Skeletal muscle satellite cell (primary cell): ENCODE data around the gene SPAG16. TPM values are rescaled to one million over a fixed set of nuclear protein-coding genes. Genes with fewer than 3 reads are reported as not detected.

Source experiments
- H3K27me3 ChIP-seq: 2 replicates; pipeline ENCODE4 v1.7.0; 2013; ENCODE audit warnings: low read length; ENCODE audit not compliant: control insufficient read depth, insufficient read depth
- H3K36me3 ChIP-seq: 2 replicates; pipeline ENCODE4 v1.7.0; 2013; ENCODE audit warnings: mild to moderate bottlenecking, control low read depth, low read length; ENCODE audit not compliant: insufficient read depth
- H3K4me1 ChIP-seq: 2 replicates; pipeline ENCODE4 v1.7.0; 2013; ENCODE audit warnings: low read length; ENCODE audit not compliant: control insufficient read depth, insufficient read depth
- H3K4me2 ChIP-seq: 2 replicates; pipeline ENCODE4 v1.7.0; 2013; ENCODE audit warnings: mild to moderate bottlenecking, low read length
- H3K4me3 ChIP-seq: 2 replicates; pipeline ENCODE4 v1.7.0; 2013; ENCODE audit warnings: low read length
- H3K9ac ChIP-seq: 2 replicates; pipeline ENCODE4 v1.7.0; 2013; ENCODE audit warnings: mild to moderate bottlenecking, low read depth, low read length, moderate library complexity
- H3K9me3 ChIP-seq: replicated peaks from 2 replicates; pipeline ENCODE4 v1.7.0; 2013; ENCODE audit warnings: mild to moderate bottlenecking, control low read depth, low read length
- total RNA-seq: library from RNA; depleted of rRNA; stranded (reverse); fragments of >200 nt; gene quantifications from 2 replicates; pipeline ENCODE4 v1.2.3, GENCODE V29; 2012; rRNA removed

SPAG16 gene
- total RNA-seq, result 18.5 and 22.1 TPM in 2 replicates

GRCh38 chr2:213284105-213285090, at the start of gene SPAG16:
TSS of gene SPAG16 (plus strand) at chr2:213284464.
- Histone ChIP-seq H3K4me1 (peaks cover 8% of the 10 kb centered on the region), H3K9ac (peak within 1 kb of the TSS; percentile 88), H3K36me3 (no peaks in the 10 kb centered on the region), H3K9me3 (no peaks in the 10 kb centered on the region), H3K4me2 (peak within 1 kb of the TSS; percentile 80), H3K4me3 (peak within 1 kb of the TSS; percentile 89), H3K27me3 (no peaks in the 10 kb centered on the region)

- Histone ChIP-seq H3K9me3 (no peaks in the 10 kb centered on the region), H3K4me3 (no peak overlapping the region), H3K36me3 (no peaks in the 10 kb centered on the region), H3K9ac (peak overlapping the region; percentile 2), H3K27me3 (no peaks in the 10 kb centered on the region), H3K4me2 (no peak overlapping the region), H3K4me1 (peaks cover 60% of the 10 kb centered on the region)
Observed at GRCh38 chr2:213234641-213235040, 49.6 kb upstream of the SPAG16 start.

- H3K4me1 ChIP-seq, result peaks cover 52% of the 10 kb centered on the region
- no peak overlapping the region for H3K4me3 ChIP-seq
- no peak overlapping the region for H3K4me2 ChIP-seq
- H3K36me3 ChIP-seq, result no peaks in the 10 kb centered on the region
- H3K9ac ChIP-seq, result no peak overlapping the region
- H3K9me3 ChIP-seq, result no peaks in the 10 kb centered on the region
- H3K27me3 ChIP-seq, result no peaks in the 10 kb centered on the region
Observed at GRCh38 chr2:213235741-213236140, 48.5 kb upstream of the SPAG16 start.

GRCh38 chr2:213237251-213237650, 47.0 kb upstream of the SPAG16 start:
- peak overlapping the region; percentile 54 for H3K4me3 ChIP-seq
- peak overlapping the region; percentile 87 for H3K9ac ChIP-seq
- H3K27me3 ChIP-seq, result no peaks in the 10 kb centered on the region
- H3K4me1 ChIP-seq, result peaks cover 57% of the 10 kb centered on the region
- no peaks in the 10 kb centered on the region for H3K36me3 ChIP-seq
- no peaks in the 10 kb centered on the region for H3K9me3 ChIP-seq
- peak overlapping the region; percentile 76 for H3K4me2 ChIP-seq

GRCh38 chr2:213237787-213238186, 46.5 kb upstream of the SPAG16 start:
- Histone ChIP-seq H3K4me2 (peak overlapping the region; percentile 76), H3K9me3 (no peaks in the 10 kb centered on the region), H3K4me1 (peaks cover 57% of the 10 kb centered on the region), H3K27me3 (no peaks in the 10 kb centered on the region), H3K9ac (peak overlapping the region; percentile 87), H3K4me3 (peak overlapping the region; percentile 54), H3K36me3 (no peaks in the 10 kb centered on the region)

GRCh38 chr2:213238753-213239495, 45.3 kb upstream of the SPAG16 start:
- H3K4me2 ChIP-seq, result peak overlapping the region; percentile 76

GRCh38 chr2:213241817-213242216, 42.4 kb upstream of the SPAG16 start:
- Histone ChIP-seq H3K4me2 (no peak overlapping the region), H3K4me3 (no peak overlapping the region), H3K4me1 (peaks cover 31% of the 10 kb centered on the region), H3K9me3 (no peaks in the 10 kb centered on the region), H3K9ac (no peak overlapping the region), H3K27me3 (no peaks in the 10 kb centered on the region), H3K36me3 (no peaks in the 10 kb centered on the region)

More at GRCh38 chr2:213238753-213239495, 45.3 kb upstream of the SPAG16 start:
- Histone ChIP-seq H3K36me3 (no peaks in the 10 kb centered on the region), H3K4me1 (peaks cover 49% of the 10 kb centered on the region), H3K27me3 (no peaks in the 10 kb centered on the region), H3K9me3 (no peaks in the 10 kb centered on the region), H3K4me3 (peak overlapping the region; percentile 54), H3K9ac (peak overlapping the region; percentile 87)

- H3K36me3 ChIP-seq, result no peaks in the 10 kb centered on the region
- no peak overlapping the region for H3K4me3 ChIP-seq
- peaks cover 23% of the 10 kb centered on the region for H3K4me1 ChIP-seq
Observed at GRCh38 chr2:213242653-213243052, 41.6 kb upstream of the SPAG16 start.

GRCh38 chr2:213243189-213244044, 40.8 kb upstream of the SPAG16 start:
- H3K4me3 ChIP-seq, result no peak overlapping the region
- no peak overlapping the region for H3K4me2 ChIP-seq
- H3K36me3 ChIP-seq, result no peaks in the 10 kb centered on the region
- no peaks in the 10 kb centered on the region for H3K9me3 ChIP-seq
- no peak overlapping the region for H3K9ac ChIP-seq
- H3K27me3 ChIP-seq, result no peaks in the 10 kb centered on the region
- peaks cover 15% of the 10 kb centered on the region for H3K4me1 ChIP-seq

More at GRCh38 chr2:213242653-213243052, 41.6 kb upstream of the SPAG16 start:
- H3K9ac ChIP-seq, result no peak overlapping the region
- no peak overlapping the region for H3K4me2 ChIP-seq
- no peaks in the 10 kb centered on the region for H3K9me3 ChIP-seq
- no peaks in the 10 kb centered on the region for H3K27me3 ChIP-seq

GRCh38 chr2:213246497-213247281, 37.6 kb upstream of the SPAG16 start:
- no peaks in the 10 kb centered on the region for H3K9me3 ChIP-seq
- no peaks in the 10 kb centered on the region for H3K36me3 ChIP-seq
- no peak overlapping the region for H3K4me2 ChIP-seq
- H3K27me3 ChIP-seq, result no peaks in the 10 kb centered on the region
- H3K4me1 ChIP-seq, result peaks cover under 1% of the 10 kb centered on the region
- no peak overlapping the region for H3K4me3 ChIP-seq
- no peak overlapping the region for H3K9ac ChIP-seq
